ENCODE measurements around the gene CRIP2. TPM values are rescaled to one million over a fixed set of nuclear protein-coding genes. Genes with fewer than 3 reads are reported as not detected.

The CRIP2 gene, protein sequence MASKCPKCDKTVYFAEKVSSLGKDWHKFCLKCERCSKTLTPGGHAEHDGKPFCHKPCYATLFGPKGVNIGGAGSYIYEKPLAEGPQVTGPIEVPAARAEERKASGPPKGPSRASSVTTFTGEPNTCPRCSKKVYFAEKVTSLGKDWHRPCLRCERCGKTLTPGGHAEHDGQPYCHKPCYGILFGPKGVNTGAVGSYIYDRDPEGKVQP
- 88.0 TPM for total RNA-seq

GRCh38 chr14:105474483-105475268 is at the start of gene CRIP2:
CRIP2 (plus strand) TSS chr14:105474821; CDS start chr14:105474863, 42 bp downstream.
- FAIRE-seq = no peak

GRCh38 chr14:105424861-105425260 is 49.8 kb upstream of the CRIP2 start:
- DNase-seq (ENCODE audit: low spot score in 2 of 2) = no peak
- FAIRE-seq = no peak

More at GRCh38 chr14:105474483-105475268, at the start of gene CRIP2:
- DNase-seq (ENCODE audit: low spot score in 2 of 2) = peak; percentile 92

GRCh38 chr14:105425823-105426247 is 48.8 kb upstream of the CRIP2 start:
- no peak for DNase-seq (ENCODE audit: low spot score in 2 of 2)
- FAIRE-seq = no peak

DNA sequence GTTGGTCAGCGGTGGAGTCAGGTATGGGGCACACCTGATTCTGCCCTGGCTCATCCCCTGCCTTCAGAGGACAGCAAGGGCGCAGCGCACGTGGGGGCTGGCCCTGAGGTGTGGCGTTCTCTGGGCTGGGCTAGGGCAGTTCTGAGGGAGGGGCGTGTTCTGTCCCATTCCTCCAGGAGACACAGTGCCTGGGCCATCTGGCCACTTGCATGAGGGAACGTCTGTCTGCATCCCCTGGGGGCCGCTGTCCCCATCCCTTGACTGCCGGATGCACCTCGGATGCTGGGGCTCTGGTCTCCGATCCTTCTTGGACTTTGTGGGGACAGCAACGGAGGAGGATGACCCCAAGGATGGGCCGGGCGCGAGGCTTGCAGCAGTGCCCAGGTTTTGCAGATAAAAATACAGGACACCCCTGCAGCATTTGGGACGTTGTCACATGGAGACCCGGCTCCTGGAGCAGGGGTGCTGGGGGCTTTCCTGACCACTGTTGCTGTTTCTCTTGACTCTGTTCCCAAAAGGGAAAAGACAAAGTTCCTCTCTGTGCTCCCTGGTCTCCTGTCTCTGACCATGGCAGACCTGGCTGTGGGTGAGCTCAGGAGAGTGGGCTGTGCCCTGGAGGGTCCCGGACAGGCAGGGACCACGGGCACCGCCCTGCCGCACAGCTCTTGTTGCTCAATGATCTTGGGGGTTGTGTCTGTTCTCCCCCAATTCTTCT is 48.0 kb upstream of the CRIP2 start:
- no peak for DNase-seq (ENCODE audit: low spot score in 2 of 2)
- FAIRE-seq = no peak

- no peak for DNase-seq (ENCODE audit: low spot score in 2 of 2)
- FAIRE-seq = no peak
Observed at GRCh38 chr14:105427412-105427811, 47.2 kb upstream of the CRIP2 start.

DNA sequence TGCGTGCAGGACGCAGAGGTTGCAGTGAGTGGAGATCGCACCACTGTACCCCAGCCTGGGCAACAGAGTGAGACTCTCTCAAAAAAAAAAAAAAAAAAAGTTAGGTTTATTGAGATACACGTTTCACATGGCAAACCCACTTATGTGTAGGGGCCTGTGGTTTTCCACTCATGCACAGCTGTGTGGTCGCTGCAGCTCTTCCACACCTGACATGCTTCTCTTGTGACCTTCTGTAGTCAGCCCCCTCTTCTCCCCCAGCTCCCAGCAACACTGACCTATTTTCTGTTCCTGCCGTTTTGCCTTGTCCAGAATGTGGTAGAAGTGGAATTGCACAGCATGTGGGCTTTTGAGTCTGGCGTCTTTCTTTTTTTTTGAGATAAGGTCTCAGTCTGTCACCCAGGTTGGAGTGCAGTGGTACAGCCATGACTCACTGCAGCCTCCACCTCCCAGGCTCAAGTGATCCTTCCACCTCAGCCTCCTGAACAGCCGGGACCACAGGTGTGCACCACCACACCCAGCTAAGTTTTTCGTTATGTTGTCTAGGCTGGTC is 46.6 kb upstream of the CRIP2 start:
- FAIRE-seq (no peak), DNase-seq (ENCODE audit: low spot score in 2 of 2) (no peak)

DNA sequence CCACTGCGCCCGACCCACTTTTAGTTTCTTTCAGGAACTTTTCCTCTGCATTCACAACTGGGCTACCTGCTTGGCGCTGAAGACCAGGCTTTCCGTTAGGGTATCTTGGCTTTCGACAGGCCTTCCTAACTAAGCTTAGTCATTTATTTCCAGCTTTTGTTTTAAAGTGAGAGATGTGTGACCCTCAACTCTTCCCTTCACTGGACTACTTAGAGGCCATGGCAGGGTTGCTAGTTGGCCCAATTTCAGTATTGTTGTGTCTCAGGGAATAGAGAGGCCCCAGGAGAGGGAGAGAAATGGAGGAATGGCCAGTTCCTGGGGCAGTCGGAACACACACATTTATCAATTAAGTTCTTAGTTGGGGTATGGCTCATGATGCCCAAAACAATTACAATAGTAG is 44.6 kb upstream of the CRIP2 start:
- no peak for FAIRE-seq
- DNase-seq (ENCODE audit: low spot score in 2 of 2) = no peak

GRCh38 chr14:105430565-105430964 is 44.1 kb upstream of the CRIP2 start:
- no peak for DNase-seq (ENCODE audit: low spot score in 2 of 2)
- no peak for FAIRE-seq

- DNase-seq (ENCODE audit: low spot score in 2 of 2) = no peak
Observed at GRCh38 chr14:105431256-105431655, 43.4 kb upstream of the CRIP2 start.

DNA sequence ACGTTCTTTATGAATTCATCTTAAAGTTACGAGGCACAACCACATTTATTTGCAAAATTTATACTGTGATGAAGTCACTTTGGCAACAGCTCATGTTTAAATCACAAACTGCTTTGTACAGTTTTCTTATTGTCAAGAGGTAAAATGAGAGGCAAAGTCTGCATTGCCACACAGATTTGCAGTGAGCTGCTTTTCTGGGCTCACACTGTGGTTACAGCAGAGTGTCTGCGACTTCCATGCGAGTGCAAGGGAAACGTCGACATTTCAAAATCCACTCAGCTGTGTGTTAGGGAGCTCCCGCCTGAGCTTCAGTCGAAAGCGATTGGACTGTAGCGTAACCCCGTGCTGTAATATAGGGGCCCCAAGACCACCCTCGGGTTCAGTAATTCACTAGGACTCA is 42.0 kb upstream of the CRIP2 start:
- FAIRE-seq = no peak

More at GRCh38 chr14:105431256-105431655, 43.4 kb upstream of the CRIP2 start:
- no peak for FAIRE-seq

DNA sequence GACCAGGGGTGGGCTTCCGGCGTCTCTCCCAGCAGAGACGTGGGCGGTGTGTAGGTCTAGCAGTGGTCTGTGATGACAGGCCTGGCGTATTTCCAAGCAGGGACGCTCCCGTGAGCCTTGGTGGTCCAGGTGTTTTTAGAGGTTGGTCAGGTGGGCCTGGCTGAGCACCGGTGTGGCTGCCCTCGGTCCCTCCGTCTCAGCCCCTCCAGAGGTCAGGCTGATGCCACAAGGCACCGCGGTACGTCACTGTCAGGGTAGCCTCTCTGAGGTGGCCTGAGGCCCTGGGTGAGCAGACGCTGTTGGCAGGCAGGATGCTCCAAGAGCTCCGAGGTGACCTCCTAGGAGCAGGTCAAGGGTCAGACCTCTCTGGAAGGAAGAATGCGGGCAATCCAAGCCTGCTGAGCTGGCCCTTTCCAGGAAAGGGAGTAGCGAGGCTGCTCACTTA is 41.4 kb upstream of the CRIP2 start:
- FAIRE-seq (no peak), DNase-seq (ENCODE audit: low spot score in 2 of 2) (no peak)

More for the DNA sequence above, 42.0 kb upstream of the CRIP2 start:
- no peak for DNase-seq (ENCODE audit: low spot score in 2 of 2)

DNA sequence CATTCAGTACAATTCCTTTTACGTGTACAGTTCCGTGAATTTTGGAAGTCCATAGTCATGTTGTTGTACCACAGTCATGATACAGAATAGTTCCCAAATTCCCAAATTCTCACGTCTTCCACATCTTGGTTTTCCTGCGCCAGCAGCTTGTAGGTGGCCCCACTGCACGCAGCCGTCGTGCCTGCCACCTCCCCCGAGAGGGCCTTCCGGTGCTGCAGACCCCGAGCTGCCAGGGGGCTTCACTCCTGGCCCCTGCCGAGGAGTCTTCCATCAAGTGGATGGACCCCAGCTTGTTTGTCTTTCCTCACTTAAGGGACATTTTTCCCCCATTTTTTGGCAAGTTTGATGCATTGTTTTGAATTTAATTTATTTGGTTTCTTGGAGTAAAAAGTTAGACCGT is 38.2 kb upstream of the CRIP2 start:
- DNase-seq (ENCODE audit: low spot score in 2 of 2) (no peak), FAIRE-seq (no peak)

DNA sequence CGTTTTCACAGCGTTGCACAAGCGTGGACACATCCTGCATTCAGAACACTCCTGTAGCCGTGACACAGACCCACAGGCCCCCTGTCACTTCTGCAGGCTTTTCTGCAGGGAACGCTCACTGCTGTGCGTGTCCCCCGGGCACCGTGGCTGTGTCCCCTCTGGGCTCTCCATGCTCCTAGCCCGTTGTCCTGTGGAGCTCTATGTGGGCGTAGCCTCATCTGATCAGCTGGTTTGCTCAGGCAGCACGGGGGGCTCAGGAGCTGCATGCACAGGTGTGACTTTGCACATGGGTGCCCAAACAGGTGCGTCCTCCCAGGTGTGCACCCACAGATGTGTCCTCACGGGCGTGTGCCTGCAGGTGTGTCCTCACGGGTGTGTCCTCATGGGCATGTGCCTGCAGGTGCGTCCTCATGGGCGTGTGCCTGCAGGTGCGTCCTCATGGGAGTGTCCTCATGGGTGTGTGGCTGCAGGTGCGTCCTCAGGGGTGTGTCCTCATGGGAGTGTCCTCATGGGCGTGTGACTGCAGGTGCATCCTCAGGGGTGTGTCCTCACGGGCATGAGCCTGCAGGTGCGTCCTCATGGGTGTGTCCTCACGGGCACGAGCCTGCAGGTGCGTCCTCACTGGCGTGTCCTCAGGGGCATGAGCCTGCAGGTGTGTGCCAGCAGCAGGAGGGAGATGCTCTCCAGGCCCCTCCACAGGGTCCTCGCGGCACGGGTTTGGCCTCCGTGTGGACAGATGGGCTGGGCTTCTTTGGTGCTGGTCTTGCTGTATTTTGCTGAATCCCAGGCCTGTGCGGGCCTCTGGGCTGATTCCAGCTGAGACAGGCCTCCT is 37.5 kb upstream of the CRIP2 start:
- DNase-seq (ENCODE audit: low spot score in 2 of 2) = no peak
- no peak for FAIRE-seq

- no peak for FAIRE-seq
- no peak for DNase-seq (ENCODE audit: low spot score in 2 of 2)
Observed at GRCh38 chr14:105437723-105438500, 36.7 kb upstream of the CRIP2 start.

GRCh38 chr14:105439179-105439578 is 35.4 kb upstream of the CRIP2 start:
- no peak for FAIRE-seq
- no peak for DNase-seq (ENCODE audit: low spot score in 2 of 2)

DNA sequence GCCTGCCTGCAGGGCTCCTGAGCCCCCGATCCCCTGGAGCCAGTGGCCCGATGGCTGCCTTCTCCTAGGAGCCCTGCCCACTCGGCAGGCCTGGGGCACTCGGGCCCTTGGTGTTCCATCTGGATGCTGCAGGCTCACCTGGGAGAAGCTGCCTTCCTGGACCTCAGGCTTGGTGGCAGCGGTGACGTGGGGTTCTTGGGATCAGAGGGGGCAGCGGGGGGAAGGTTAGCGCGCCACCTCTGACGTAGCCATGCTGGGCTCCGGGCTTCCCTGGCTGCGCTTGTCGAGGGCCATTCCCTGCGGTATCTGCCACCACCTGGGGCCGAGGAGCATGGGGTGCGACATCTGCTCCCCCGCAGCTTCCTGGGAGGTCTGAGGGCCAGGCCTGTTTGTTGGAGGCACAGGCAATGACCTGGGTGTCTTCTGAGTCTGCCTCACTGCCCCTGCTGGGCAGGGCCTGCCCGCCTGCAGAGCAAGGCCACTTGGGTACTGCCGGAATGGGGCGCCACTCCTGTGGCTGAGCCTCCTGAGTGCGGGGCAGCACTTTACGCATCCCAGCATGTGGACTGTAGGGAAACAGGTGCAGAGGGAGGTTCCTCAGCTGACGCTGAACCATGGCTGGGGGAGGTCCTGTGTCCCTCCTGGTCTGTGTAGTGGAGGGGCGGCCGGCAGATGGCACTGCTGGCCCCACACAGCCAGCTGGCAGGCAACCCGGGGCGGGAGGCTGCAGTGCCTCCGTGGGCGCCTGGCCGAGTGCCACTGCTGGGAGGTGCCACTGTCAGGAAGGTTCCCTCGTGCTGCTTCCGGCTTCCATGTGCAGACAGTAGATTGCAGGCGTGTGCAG is 34.7 kb upstream of the CRIP2 start:
- no peak for FAIRE-seq
- peak in 1 of 2 donors; percentile 74 for DNase-seq (ENCODE audit: low spot score in 2 of 2)

DNA sequence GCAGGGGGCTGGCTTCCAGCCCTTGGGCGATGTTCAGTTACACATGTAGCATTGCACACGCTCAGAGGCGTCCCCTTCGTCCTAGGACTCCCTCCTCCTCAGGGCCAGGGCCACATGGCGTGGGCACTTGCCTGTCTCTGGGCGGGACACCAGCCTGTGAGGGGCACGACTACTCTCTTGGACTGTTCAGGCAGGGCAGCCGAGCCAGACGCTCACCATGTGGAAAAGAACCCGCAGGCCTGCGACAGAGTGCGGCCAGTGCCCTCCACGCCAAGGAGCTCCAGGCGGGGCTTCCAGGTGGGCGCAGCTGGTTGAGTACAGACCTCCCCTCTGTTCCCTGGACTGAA is 34.1 kb upstream of the CRIP2 start:
- no peak for DNase-seq (ENCODE audit: low spot score in 2 of 2)
- FAIRE-seq = no peak

- DNase-seq (ENCODE audit: low spot score in 2 of 2) (no peak), FAIRE-seq (no peak)
Observed at GRCh38 chr14:105440992-105441391, 33.6 kb upstream of the CRIP2 start.

All from frontal cortex (tissue), 4 donors.